Fibroblast of peridontal ligament (primary cell): ENCODE measurements around the gene SPDYE3.
"Not testable (repeated sequence)": the region's sequence is repeated elsewhere in the genome, so short reads cannot be mapped to it uniquely, and the experiment has no call there.

Source experiments
- DNase-seq: peaks from one replicate; pipeline ENCODE4 v3.0.0-alpha.2; 2010; ENCODE audit errors: extremely low read depth

The SPDYE3 gene

GRCh38 chr7:100349757-100350156 is 42.3 kb downstream of the SPDYE3 start:
- no peak for DNase-seq

GRCh38 chr7:100351657-100352058 is 44.2 kb downstream of the SPDYE3 start:
- no peak for DNase-seq

DNA sequence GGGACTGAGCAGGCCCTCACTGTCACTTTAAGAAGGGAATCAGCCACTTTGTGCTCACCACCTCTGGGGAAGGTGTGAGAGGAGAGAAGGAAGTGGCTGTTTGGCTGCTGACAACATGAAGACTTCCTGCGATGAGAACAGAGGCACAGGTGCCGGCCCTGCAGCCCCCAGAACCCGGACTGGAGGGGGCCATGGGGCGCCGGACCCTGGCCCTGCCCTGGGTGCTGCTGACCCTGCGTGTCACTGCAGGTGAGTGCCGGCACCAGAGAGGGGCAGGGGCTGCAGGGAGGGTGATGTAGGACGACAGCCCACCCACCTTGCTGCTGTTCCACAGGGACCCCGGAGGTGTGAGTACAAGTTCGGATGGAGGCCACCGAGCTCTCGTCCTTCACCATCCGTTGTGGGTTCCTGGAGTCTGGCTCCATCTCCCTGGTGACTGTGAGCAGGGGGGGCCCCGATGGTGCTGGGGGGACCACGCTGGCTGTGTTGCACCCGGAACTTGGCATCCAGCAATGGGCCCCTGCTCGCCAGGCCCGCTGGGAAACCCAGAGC is 44.8 kb downstream of the SPDYE3 start:
- not testable (repeated sequence) for DNase-seq

DNA sequence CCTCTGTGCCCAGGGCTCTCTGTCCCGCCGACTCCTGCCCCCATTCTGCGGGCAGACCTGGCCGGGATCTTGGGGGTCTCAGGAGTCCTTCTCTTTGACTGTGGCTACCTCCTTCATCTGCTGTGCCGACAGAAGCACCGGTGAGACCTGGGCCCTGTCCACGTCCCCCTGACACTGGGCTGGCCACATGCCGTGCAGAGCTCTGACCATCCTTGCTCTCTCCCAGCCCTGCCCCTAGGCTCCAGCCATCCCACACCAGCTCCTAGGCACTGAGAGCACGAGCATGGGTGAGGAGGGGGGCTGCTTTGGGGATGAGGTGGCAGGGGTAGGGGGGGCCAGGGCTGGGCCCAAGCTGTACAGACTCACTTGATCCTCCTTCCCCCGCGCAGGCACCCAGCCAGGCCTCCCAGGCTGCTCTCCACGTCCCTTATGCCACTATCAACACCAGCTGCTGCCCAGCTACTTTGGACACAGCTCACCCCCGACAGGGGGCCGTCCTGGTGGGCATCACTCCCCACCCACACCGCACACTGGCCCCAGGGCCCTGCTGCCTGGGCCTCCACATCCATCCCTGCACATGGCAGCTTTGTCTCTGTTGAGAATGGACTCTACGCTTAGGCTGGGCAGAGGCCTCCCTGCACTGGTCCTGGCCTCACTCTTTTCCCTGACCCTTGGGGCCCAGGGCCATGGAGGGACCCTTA is 45.6 kb downstream of the SPDYE3 start:
- DNase-seq: no peak

DNA sequence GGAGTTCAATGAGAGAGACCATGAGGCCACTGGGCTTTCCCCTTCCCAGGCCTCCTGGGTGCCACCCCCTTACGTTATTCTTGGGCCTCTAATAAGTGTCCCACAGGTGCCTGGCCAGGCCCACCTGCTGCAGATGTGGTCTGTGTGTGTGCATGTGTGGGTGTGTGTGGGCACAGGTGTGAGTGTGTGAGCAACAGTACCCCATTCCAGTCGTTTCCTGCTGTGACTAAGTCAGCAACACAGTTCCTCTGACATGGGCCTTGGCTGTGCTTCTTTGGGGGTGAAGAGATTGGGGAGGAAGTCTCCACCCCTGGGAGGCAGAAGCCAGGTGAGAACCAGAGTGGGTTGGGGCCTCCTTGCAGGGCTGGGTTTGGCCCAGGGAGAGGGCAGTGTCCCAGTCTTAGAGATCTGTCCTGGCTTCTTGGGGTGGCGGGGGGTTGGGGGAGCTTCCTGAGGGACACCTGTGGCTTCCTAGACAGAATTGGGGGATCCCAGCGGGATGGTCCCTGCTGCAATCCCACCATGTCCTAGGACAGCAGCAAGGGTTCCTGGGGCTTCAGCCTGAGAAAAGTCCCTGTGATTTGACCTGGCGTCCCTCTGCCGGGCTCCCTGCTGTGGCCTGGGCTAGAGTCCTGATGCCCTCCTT is 46.3 kb downstream of the SPDYE3 start:
- no peak for DNase-seq

- no peak for DNase-seq
Observed at GRCh38 chr7:100356416-100357068, 49.0 kb downstream of the SPDYE3 start.

DNA sequence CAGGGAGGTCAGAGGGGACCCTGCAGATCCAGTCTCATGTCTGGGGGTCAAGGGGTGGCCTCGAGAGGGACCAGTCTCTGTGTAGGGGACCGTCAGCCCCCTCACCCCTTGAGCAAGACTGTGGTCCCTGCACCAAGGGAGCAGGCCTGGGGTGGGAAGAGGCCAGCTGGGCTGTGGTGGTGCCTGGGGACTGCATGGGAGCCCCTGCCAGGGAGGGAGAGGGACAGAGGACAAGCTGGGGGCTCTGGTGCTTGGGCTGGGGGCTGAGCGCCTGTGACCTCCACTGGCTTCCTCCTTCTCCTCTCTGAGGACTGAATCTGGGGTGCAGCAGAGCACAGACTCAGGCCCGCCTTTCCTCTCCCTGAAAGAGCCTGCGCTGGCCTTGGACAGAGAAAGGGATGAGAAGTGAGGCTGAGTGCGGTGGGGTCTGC is 49.6 kb downstream of the SPDYE3 start:
- DNase-seq: no peak

GRCh38 chr7:100358027-100358856 is 50.7 kb downstream of the SPDYE3 start, which contains the start of gene PILRB:
PILRB (plus strand) TSS chr7:100358117; CDS start chr7:100358303, 186 bp downstream.
- no peak for DNase-seq

- no peak for DNase-seq
Observed at GRCh38 chr7:100358857-100359212, 51.3 kb downstream of the SPDYE3 start.

DNA sequence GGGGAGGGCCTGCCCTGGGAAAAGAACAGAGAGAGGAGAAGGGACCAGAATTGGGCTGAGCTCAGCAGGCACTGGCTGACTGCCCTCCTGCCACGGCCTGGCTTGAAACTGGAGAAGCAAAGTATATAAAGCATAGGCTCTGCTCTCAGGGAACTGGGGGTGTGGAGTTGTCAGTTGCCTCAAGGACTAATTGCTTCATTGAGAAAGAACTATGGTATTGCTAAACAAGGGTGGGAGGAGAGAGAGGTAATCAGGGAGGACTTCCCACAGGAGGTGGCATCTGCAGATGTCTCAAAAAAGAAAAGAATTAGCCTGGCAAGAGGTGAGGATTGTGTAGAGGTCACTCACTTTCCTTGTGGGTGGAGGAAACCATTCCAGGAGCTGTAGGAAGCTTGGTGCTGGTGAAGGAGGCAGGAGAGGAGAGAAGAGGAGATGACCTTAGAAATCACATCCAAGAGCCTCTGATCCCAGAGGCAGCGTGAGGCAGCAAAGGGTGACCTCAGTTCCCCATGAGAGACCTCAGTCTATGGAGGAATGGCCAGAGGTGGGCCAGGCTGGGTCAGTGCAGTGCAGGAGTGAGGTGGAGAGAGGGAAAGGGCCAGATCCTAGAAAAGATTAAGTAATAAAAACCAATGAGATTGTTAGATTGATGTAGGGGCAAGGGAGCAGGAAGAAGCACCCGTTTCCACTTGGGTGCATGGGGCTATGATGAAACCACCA is 52.8 kb downstream of the SPDYE3 start:
- no peak for DNase-seq

DNA sequence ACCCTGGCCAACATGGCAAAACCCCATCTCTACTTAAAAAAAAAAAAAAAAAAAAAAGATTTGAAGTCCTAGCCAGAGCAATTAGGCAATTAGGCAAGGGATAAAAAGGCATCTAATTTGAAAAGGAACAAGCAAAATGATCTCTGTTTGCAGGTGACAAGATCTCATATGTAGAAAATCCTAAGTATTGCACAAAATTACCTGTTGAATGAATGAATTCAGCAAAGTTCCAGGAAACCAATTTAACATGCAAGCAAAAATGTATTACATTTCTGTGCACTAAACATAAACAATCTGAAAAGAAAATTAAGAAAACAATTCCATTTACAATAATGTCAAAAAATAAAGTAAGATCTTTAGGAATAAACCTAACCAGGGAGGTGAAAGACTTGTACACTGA is 55.6 kb downstream of the SPDYE3 start:
- DNase-seq: no peak

DNA sequence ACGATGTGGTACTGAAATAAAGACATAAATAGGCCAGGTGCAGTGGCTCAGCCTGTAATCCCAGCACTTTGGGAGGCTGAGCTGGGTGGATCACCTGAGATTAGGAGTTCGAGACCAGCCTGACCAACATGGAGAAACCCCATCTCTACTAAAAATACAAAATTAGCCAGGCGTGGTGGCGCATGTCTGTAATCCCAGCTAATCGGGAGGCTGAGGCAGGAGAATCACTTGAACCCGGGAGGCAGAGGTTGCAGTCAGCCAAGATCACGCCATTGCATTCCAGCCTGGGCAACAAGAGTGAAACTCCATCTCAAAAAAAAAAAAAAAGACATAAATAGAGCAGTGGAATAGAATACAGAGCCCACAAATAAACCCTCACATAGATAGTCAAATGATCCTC is 56.3 kb downstream of the SPDYE3 start:
- not testable (repeated sequence) for DNase-seq

- no peak for DNase-seq
Observed at GRCh38 chr7:100364480-100364879, 57.0 kb downstream of the SPDYE3 start.

DNA sequence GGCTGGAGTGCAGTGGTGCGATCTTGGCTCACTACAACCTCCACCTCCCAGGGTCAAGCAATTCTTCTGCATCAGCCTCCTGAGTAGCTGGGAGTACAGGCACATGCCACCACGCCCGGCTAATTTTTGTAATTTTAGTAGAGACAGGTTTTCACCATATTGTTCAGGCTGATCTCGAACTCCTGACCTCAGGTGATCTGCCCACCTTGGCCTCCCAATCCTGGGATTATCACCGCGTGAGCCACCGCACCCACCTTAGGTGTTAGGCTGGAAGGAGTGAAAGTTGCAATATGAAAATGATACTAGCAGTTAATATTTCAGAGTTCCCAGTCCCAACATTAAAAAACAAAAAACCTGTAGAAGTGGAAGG is 58.5 kb downstream of the SPDYE3 start:
- not testable (repeated sequence) for DNase-seq

DNA sequence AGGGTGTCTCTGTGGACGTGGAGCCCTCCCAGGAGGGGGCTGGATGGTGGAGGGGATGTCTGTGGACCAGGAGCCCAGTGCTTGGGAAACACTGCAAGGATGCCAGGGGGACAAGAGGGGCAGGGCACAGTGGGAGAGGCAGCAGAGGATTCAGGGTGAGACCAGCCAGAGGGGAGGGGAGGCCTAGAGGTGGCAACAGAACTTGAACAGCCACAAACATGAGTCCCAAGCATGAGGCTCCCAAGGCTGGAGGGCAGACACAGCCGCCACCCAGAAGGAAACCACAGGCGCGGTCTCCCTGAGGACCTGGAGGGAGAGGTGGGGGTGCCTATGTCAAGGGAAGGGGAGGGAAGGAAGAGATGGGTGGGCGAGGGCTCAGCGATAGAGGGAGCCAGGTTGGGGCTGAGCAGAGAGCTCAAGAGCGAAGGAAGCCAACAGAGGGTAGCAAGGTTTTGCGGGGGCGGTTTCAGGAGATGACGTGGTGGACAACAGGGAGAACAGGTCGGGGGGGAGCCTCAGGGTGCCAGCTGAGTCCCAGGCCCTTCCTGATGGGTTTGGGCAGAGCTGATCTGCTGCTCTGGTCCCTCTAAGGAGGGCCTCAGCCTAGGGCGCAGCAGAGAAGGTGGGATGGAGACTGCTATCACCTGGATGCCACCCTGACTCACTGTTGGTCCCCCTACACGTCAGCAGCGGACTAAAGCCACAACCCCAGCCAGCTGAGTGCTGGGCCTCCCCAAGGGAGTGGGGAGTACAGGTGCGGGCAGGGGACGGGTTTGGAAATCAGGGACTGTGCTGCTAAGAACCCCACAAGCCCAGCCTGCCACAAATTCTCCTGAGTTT is 59.1 kb downstream of the SPDYE3 start:
- DNase-seq: no peak

- DNase-seq: no peak
Observed at GRCh38 chr7:100367251-100367620, 59.7 kb downstream of the SPDYE3 start.

GRCh38 chr7:100367676-100368613 is 60.4 kb downstream of the SPDYE3 start:
- no peak for DNase-seq

GRCh38 chr7:100369105-100369504 is 61.6 kb downstream of the SPDYE3 start:
- DNase-seq: no peak

GRCh38 chr7:100370303-100370702 is 62.8 kb downstream of the SPDYE3 start:
- no peak for DNase-seq
